Endothelial cell (in vitro differentiated cells): Measurements from ENCODE around the gene INPP4A. TPM values are rescaled to one million over a fixed set of nuclear protein-coding genes. Genes with fewer than 3 reads are reported as not detected.

Source experiments
- DNase-seq: peaks from one replicate; pipeline ENCODE4 v3.0.0; 2021; ENCODE audit warnings: low spot score
- H3K27ac Mint-ChIP-seq: one replicate; pipeline ENCODE4 v1.8.0; 2021; ENCODE audit warnings: mixed read lengths, inconsistent platforms; ENCODE audit not compliant: unreplicated experiment
- H3K27me3 Mint-ChIP-seq: one replicate; pipeline ENCODE4 v1.8.0; 2021; ENCODE audit warnings: mild to moderate bottlenecking, moderate library complexity, mixed read lengths, inconsistent platforms; ENCODE audit not compliant: unreplicated experiment
- H3K36me3 Mint-ChIP-seq: one replicate; pipeline ENCODE4 v1.8.0; 2021; ENCODE audit warnings: mild to moderate bottlenecking, low read depth, mixed read lengths, inconsistent platforms; ENCODE audit not compliant: unreplicated experiment
- H3K4me1 Mint-ChIP-seq: one replicate; pipeline ENCODE4 v1.8.0; 2021; ENCODE audit warnings: mild to moderate bottlenecking, mixed read lengths, inconsistent platforms; ENCODE audit not compliant: unreplicated experiment
- H3K4me3 Mint-ChIP-seq: one replicate; pipeline ENCODE4 v1.8.0; 2021; ENCODE audit warnings: mild to moderate bottlenecking, mixed read lengths, inconsistent platforms; ENCODE audit not compliant: unreplicated experiment
- H3K9me3 Mint-ChIP-seq: one replicate; pipeline ENCODE4 v1.8.0; 2021; ENCODE audit warnings: mixed read lengths, inconsistent platforms; ENCODE audit not compliant: unreplicated experiment
- CTCF ChIP-seq: fragments of 200-600 bp; sonication (generic); IDR thresholded peaks from one replicate; pipeline ENCODE4 v1.5.0; 2021; ENCODE audit warnings: antibody characterized with exemption; ENCODE audit not compliant: unreplicated experiment
- total RNA-seq: library from RNA; stranded (reverse); fragmentation: NEBNext Ultra II Directional; extraction: Animal tissue kit (Norgen Biotek cat#: 25700); gene quantifications from one replicate; pipeline ENCODE4 v1.2.1, GENCODE V29; 2021; ENCODE audit not compliant: unreplicated experiment

INPP4A gene
- total RNA-seq, 1 donor from 2014 or later: 26.8 TPM

- no peak overlapping the region for H3K4me3 Mint-ChIP-seq
- peaks cover 2% of the 10 kb centered on the region for H3K27me3 Mint-ChIP-seq
- no peak for DNase-seq
- H3K4me1 Mint-ChIP-seq: no peaks in the 10 kb centered on the region
- H3K27ac Mint-ChIP-seq: no peak overlapping the region
- H3K36me3 Mint-ChIP-seq: peaks cover 16% of the 10 kb centered on the region
- no peaks in the 10 kb centered on the region for H3K9me3 Mint-ChIP-seq
- TF ChIP-seq CTCF: no peak
Measured at GRCh38 chr2:98583816-98584618, 139.4 kb downstream of the INPP4A start.

GRCh38 chr2:98585386-98585785 is 140.7 kb downstream of the INPP4A start:
- H3K4me3 Mint-ChIP-seq: peak overlapping the region; percentile 38
- H3K27me3 Mint-ChIP-seq: peaks cover 2% of the 10 kb centered on the region
- no peak for TF ChIP-seq CTCF
- H3K36me3 Mint-ChIP-seq: peaks cover 16% of the 10 kb centered on the region
- H3K9me3 Mint-ChIP-seq: no peaks in the 10 kb centered on the region
- H3K4me1 Mint-ChIP-seq: no peaks in the 10 kb centered on the region
- no peak overlapping the region for H3K27ac Mint-ChIP-seq
- no peak for DNase-seq

DNA sequence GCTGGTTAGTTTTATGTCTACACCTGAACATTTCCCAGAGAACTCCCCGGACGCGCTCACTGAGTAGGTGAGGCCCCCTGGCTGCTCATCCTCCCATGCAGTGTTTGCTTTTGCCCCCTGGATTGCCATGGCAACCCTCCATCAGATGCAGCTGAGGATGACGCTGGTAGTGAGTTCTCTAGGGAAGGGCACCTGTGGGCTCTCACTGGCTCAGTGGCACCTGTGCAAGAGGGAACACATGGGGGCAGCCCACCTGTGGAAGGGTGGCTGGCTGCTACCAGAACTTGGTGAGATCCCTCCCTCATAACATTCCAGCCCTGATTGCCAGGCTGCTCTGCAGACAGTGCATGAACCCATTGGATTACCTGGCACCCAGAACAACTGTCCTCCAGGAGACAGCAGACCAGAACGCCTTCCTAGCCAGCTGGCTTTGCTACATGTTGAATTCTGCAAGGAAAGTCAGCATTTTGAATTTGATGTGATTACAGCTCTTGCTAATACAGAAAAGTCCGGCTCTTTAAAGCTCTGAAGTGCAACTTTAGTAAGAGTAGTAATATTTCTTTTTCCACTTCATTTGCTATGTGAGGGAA is 142.0 kb downstream of the INPP4A start:
- Mint-ChIP-seq H3K9me3 (no peaks in the 10 kb centered on the region), H3K4me3 (no peak overlapping the region), H3K36me3 (peaks cover 12% of the 10 kb centered on the region), H3K27ac (no peak overlapping the region), H3K4me1 (peaks cover 5% of the 10 kb centered on the region), H3K27me3 (peaks cover 2% of the 10 kb centered on the region)
- TF ChIP-seq CTCF: no peak
- DNase-seq: no peak

- H3K4me1 Mint-ChIP-seq: peaks cover 9% of the 10 kb centered on the region
- no peak for TF ChIP-seq CTCF
- no peaks in the 10 kb centered on the region for H3K27me3 Mint-ChIP-seq
- no peak overlapping the region for H3K27ac Mint-ChIP-seq
- peaks cover 20% of the 10 kb centered on the region for H3K36me3 Mint-ChIP-seq
- no peak overlapping the region for H3K4me3 Mint-ChIP-seq
- H3K9me3 Mint-ChIP-seq: no peaks in the 10 kb centered on the region
- DNase-seq: no peak
Measured at GRCh38 chr2:98588880-98589431, 144.3 kb downstream of the INPP4A start.

DNA sequence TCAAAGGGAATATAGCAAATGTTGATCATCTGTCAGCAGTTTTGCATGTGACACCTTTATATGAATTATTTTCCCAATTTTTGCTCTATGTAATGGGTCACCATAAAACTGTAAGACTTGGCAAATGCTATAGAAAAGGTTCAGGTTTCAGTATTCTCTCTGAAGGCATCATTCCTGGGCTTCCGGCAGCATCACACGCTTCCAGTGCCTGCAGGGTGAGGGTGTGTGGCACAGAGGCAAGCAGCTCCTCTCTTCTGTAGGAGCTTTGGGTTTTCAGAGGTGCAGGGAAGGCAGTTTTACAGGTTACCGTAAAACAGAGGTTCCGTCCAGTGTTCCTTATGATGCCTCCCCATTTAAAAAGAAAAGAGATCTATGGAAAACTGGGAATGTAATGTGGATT is 144.8 kb downstream of the INPP4A start:
- no peak overlapping the region for H3K4me3 Mint-ChIP-seq
- DNase-seq: no peak
- no peak for TF ChIP-seq CTCF
- H3K27ac Mint-ChIP-seq: no peak overlapping the region
- no peaks in the 10 kb centered on the region for H3K27me3 Mint-ChIP-seq
- H3K36me3 Mint-ChIP-seq: peaks cover 22% of the 10 kb centered on the region
- peaks cover 9% of the 10 kb centered on the region for H3K4me1 Mint-ChIP-seq
- H3K9me3 Mint-ChIP-seq: no peaks in the 10 kb centered on the region
